Stimulated activated CD8-positive, alpha-beta memory T cell treated with anti-CD3 and anti-CD28 coated beads, Interleukin-15, amount 100 ng/mL, for 24 hours (primary cell): Measurements from ENCODE around the gene PRKN.

Source experiments
- DNase-seq: peaks from one replicate; pipeline ENCODE4 v3.0.0-alpha.2; 2020; ENCODE audit warnings: low read depth

Gene PRKN

GRCh38 chr6:161443848-161444247, 1283.7 kb downstream of the PRKN start:
- DNase-seq: no peak

GRCh38 chr6:161442420-161442819, 1285.1 kb downstream of the PRKN start:
- no peak for DNase-seq

- DNase-seq: no peak
Measured at GRCh38 chr6:161440299-161440698, 1287.3 kb downstream of the PRKN start.

DNA sequence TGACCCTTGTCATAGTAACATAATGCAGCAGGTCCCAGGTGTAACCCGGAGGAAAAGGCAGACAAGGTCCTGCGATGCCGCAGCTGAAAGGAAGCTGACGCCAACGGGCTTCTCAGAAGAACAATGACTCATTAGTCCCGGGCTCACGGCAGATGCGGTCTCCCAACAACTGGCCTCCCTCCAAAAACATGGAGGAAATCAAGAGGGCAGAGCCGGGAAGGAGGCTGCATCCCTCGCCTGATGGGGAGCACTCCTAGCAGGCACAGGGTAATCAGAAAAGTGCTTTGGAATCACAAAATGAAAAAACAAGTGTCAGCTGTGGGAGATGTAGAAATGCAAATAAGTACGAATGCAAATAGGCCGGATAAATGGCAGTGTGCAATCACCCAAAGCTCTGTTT, 1288.5 kb downstream of the PRKN start:
- DNase-seq: no peak

GRCh38 chr6:161438430-161439030, 1289.0 kb downstream of the PRKN start:
- DNase-seq: no peak

DNA sequence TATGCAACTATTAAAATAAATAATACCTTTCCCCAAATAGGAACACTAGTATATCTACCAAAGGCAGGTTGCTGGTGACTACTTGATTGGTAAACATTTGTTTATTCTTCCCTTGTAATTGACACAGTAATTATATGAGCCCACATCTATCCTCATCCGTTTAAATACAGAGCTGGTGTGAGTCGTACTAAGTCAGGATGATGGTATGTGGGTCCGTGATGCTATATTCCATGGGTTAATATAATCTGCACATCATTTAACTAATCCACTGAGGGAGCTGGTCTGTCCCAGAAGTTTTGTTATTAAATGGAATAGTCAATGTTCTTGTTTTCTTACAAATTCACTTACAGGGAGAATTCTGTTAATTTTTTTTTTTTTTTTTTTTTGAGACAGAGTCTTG, 1289.7 kb downstream of the PRKN start:
- no peak for DNase-seq

GRCh38 chr6:161436106-161436876, 1291.3 kb downstream of the PRKN start:
- DNase-seq: no peak

GRCh38 chr6:161435748-161436070, 1291.9 kb downstream of the PRKN start:
- DNase-seq: no peak

GRCh38 chr6:161434921-161435747, 1292.4 kb downstream of the PRKN start:
- no peak for DNase-seq

DNA sequence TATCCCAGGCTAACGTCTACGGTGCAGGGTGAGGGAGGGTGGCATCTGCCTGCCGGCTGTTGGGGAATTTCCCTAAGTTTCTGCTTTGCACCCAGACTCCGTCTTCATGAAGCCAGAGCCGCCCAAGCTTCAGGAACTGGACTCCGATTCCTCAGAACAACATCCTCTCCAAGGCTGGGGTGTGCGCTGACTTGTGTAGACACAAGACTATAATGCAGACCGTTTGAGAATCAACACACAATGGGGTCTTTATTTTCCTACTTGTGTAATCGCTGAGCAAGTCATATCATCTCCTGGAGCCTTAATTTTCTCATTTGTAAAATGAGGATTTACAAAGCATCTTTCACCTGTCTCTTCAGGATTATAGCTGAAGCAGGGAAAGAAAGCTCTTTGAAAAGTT, 1293.2 kb downstream of the PRKN start:
- no peak for DNase-seq

DNA sequence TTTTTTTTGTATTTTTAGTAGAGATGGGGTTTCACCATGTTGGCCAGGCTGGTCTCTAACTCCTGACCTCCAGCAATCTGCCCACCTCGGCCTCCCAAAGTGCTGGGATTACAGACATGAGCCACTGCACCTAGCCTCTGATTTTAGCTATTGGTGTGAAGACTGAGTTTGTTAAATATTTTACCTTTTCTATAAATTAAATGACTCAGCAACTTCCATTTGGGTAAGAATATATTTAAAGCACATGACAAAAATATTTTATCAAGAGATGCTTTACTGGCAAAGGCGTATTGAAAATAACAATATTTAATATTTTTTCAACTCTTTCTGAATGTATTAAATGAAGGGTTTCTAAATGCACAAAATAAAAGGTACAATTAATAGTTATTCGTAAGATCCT, 1295.0 kb downstream of the PRKN start:
- no peak for DNase-seq

- no peak for DNase-seq
Measured at GRCh38 chr6:161429921-161430490, 1297.6 kb downstream of the PRKN start.

GRCh38 chr6:161424421-161424820, 1303.1 kb downstream of the PRKN start:
- no peak for DNase-seq

GRCh38 chr6:161422710-161423680, 1304.6 kb downstream of the PRKN start:
- no peak for DNase-seq

GRCh38 chr6:161418463-161418945, 1309.1 kb downstream of the PRKN start:
- no peak for DNase-seq

GRCh38 chr6:161417717-161418462, 1309.7 kb downstream of the PRKN start:
- no peak for DNase-seq

- no peak for DNase-seq
Measured at GRCh38 chr6:161415302-161415855, 1312.2 kb downstream of the PRKN start.

DNA sequence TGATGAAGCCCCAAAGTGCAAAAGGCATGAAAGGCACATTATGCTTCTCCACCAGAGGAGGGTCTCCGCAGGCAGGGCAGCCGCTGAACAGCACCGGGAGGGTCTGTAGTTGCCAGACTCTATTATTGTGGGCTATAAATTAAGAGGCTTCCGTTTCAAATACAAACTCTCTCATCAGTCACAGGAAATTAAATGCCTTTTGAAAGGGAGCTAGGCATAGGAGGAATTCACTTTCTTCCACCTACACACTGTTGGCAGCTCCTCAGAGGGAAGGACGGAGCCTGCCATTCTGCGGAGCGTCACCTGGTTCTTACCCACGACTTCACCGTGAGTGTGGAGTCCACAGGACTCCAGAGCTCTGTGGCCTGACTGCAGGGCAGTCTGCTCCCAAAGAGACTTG, 1312.9 kb downstream of the PRKN start:
- no peak for DNase-seq

DNA sequence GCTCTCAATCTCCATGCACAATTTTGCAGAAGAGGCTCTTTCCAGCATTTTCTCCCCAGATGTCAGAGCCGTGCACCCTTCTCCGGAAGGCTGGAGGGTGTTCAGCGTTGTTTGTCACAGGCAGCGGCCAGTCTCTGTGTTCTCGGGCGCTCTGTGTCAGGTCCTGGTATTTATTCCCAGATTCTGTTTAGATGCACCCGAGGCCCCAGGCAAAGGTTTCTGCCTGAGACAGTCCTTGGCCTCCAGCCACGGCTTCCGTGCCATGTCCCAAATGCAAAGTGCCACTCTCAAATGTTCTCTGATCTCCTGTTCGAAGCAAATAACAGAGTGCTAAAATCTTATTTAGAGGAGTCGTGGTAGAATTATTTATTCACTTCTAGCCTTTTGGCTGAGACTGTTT, 1313.4 kb downstream of the PRKN start:
- no peak for DNase-seq

- no peak for DNase-seq
Measured at GRCh38 chr6:161413355-161413771, 1314.2 kb downstream of the PRKN start.
